A549 (cell line): ENCODE measurements around the gene LAGE3.
"Not testable (repeated sequence)": the region's sequence is repeated elsewhere in the genome, so short reads cannot be mapped to it uniquely, and the experiment has no call there.

Experiments used
- POLR2A ChIP-seq: IDR thresholded peaks from 2 replicates; pipeline ENCODE4 v1.6.1; 2012; ENCODE audit warnings: mild to moderate bottlenecking, low read length
- TF ChIP-seq, protein P1 (sequence below): fragments of >200 bp; sonication (Bioruptor Twin); formaldehyde crosslinking; IDR thresholded peaks from 3 replicates; pipeline ENCODE4 v1.5.1; 2016
- TF ChIP-seq, protein P2 (sequence below): IDR thresholded peaks from 2 replicates; pipeline ENCODE4 v1.6.1; 2012
- TF ChIP-seq, protein P3 (sequence below): fragments of 450-650 bp; IDR thresholded peaks from 2 replicates; pipeline ENCODE4 v1.6.1; 2014; ENCODE audit warnings: antibody characterized with exemption

DNA sequence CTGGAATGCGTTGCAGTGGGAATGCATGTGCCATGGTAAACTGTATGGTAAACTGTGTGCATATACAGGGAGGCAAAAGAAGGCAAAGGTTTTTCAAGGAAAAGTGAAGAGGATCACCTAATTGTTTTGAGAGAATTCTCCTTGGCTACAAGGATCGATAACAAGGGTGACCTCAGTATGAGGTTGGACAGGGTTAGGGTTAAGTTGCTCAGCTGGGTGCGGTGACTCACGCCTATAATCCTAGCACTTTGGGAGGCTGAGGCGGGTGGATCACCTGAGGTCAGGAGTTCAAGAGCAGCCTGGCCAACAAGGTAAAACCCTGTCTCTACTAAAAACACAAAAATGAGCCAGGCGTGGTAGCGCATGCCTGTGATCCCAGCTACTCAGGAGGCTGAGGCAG lies 22.3 kb upstream of the LAGE3 start:
- TF ChIP-seq POLR2A = not testable (repeated sequence)
- TF ChIP-seq, protein P1, sequence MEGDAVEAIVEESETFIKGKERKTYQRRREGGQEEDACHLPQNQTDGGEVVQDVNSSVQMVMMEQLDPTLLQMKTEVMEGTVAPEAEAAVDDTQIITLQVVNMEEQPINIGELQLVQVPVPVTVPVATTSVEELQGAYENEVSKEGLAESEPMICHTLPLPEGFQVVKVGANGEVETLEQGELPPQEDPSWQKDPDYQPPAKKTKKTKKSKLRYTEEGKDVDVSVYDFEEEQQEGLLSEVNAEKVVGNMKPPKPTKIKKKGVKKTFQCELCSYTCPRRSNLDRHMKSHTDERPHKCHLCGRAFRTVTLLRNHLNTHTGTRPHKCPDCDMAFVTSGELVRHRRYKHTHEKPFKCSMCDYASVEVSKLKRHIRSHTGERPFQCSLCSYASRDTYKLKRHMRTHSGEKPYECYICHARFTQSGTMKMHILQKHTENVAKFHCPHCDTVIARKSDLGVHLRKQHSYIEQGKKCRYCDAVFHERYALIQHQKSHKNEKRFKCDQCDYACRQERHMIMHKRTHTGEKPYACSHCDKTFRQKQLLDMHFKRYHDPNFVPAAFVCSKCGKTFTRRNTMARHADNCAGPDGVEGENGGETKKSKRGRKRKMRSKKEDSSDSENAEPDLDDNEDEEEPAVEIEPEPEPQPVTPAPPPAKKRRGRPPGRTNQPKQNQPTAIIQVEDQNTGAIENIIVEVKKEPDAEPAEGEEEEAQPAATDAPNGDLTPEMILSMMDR = not testable (repeated sequence)
- TF ChIP-seq, protein P2, sequence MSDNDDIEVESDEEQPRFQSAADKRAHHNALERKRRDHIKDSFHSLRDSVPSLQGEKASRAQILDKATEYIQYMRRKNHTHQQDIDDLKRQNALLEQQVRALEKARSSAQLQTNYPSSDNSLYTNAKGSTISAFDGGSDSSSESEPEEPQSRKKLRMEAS = not testable (repeated sequence)
- TF ChIP-seq, protein P3, sequence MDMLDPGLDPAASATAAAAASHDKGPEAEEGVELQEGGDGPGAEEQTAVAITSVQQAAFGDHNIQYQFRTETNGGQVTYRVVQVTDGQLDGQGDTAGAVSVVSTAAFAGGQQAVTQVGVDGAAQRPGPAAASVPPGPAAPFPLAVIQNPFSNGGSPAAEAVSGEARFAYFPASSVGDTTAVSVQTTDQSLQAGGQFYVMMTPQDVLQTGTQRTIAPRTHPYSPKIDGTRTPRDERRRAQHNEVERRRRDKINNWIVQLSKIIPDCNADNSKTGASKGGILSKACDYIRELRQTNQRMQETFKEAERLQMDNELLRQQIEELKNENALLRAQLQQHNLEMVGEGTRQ = not testable (repeated sequence)
